Prostate gland (tissue), 2 donors: ENCODE data around the gene NTRK2. TPM values are rescaled to one million over a fixed set of nuclear protein-coding genes. Genes with fewer than 3 reads are reported as not detected.

ENCODE experiments used
- DNase-seq: peaks from one replicate; pipeline ENCODE4 v3.0.0-alpha.2; 2019; ENCODE audit warnings: low spot score
- H3K27ac ChIP-seq, 2 donors: fragments of 200-600 bp; sonication (generic); 2 replicates each; pipeline ENCODE4 v1.5.1; 2017 to 2019
- H3K27me3 ChIP-seq: fragments of 200-600 bp; sonication (generic); replicated peaks from 2 replicates; pipeline ENCODE4 v1.5.1; 2019; ENCODE audit not compliant: insufficient read depth
- H3K36me3 ChIP-seq, 2 donors: fragments of 200-600 bp; sonication (generic); 1 replicate in 1 of 2; 2 replicates in 1 of 2; pipeline versions ENCODE4 v1.5.1 to v1.8.1; 2017 to 2019
- H3K4me1 ChIP-seq: fragments of 200-600 bp; sonication (generic); replicated peaks from 2 replicates; pipeline ENCODE4 v1.5.1; 2019
- H3K4me3 ChIP-seq, 2 donors: fragments of 200-600 bp; sonication (generic); 2 replicates each; pipeline ENCODE4 v1.5.1; 2017 to 2019
- H3K9me3 ChIP-seq: fragments of 200-600 bp; sonication (generic); 2 replicates; pipeline ENCODE4 v1.5.1; 2017
- CTCF ChIP-seq, 4 experiments: fragments of 200-600 bp in 2 of 4; fragments of 450-650 bp in 2 of 4; sonication (generic) in 2 of 4; IDR thresholded peaks; 1 replicate in 3 of 4; 2 replicates in 1 of 4; pipeline ENCODE4 v1.5.1; 2016 to 2019; ENCODE audit warnings: antibody characterized with exemption in 4 of 4, mild to moderate bottlenecking in 2 of 4, moderate library complexity in 2 of 4
- POLR2A ChIP-seq: fragments of 450-650 bp; IDR thresholded peaks from one replicate; pipeline ENCODE4 v1.6.1; 2016; ENCODE audit warnings: antibody characterized with exemption, mild to moderate bottlenecking
- POLR2AphosphoS5 ChIP-seq: sonication (generic); formaldehyde crosslinking; IDR thresholded peaks from one replicate; pipeline ENCODE4 v1.6.1; 2017; ENCODE audit warnings: antibody characterized with exemption
- WGBS: methylation state at CpG from one replicate; pipeline ENCODE4 v1.1.5; 2018; 5-methylcytosine and 5-hydroxymethylcytosine counted together
- intact Hi-C: fragments of 100-400 bp; cut with DNase I; formaldehyde crosslinking; loops from one replicate; pipeline ENCODE4 v1.14.2; 2022
- total RNA-seq, 2 donors: library from RNA; depleted of rRNA; stranded (reverse); fragments of >200 nt; gene quantifications; one replicate each; pipeline ENCODE4 v1.1.0, GENCODE V29; 2016

The NTRK2 gene
- total RNA-seq, 2 donors from 2014 or later: 2.3 to 11.1 TPM

- TF ChIP-seq POLR2AphosphoS5 (no peak), POLR2A (no peak), CTCF (IDR thresholded peaks at IDR 0.05) (no peak)
- Histone ChIP-seq H3K36me3 (no peaks in the 10 kb centered on the region), H3K4me3 (no peak overlapping the region), H3K9me3 (no peaks in the 10 kb centered on the region), H3K4me1 (no peaks in the 10 kb centered on the region), H3K27ac (no peak overlapping the region), H3K27me3 (no peaks in the 10 kb centered on the region)
- DNase-seq: no peak
- intact Hi-C loops: loop anchor here (10.0 kb wide), 2 partner anchors 260 to 560 kb away; no protein-coding TSS in a partner anchor
- WGBS: 95% methylated on average over 18 of the region's 18 CpGs
Measured at GRCh38 chr9:84955155-84955554, 285.6 kb downstream of the NTRK2 start.

GRCh38 chr9:84955971-84956370 lies 286.4 kb downstream of the NTRK2 start:
- DNase-seq: no peak
- Histone ChIP-seq H3K9me3 (no peaks in the 10 kb centered on the region), H3K27me3 (no peaks in the 10 kb centered on the region), H3K36me3 (no peaks in the 10 kb centered on the region), H3K4me3 (no peak overlapping the region), H3K4me1 (no peaks in the 10 kb centered on the region), H3K27ac (no peak overlapping the region)
- intact Hi-C loops: loop anchor here (10.0 kb wide), 2 partner anchors 261 to 561 kb away; no protein-coding TSS in a partner anchor
- TF ChIP-seq POLR2AphosphoS5 (no peak), POLR2A (no peak), CTCF (IDR thresholded peaks at IDR 0.05) (no peak)
- 94% methylated on average over 4 of the region's 4 CpGs for WGBS

GRCh38 chr9:84959339-84959738 lies 289.8 kb downstream of the NTRK2 start:
- H3K9me3 ChIP-seq: no peaks in the 10 kb centered on the region
- H3K27ac ChIP-seq: no peak overlapping the region
- 97% methylated on average over 5 of the region's 5 CpGs for WGBS
- no peak overlapping the region for H3K4me3 ChIP-seq
- H3K27me3 ChIP-seq: no peaks in the 10 kb centered on the region
- intact Hi-C loops: loop anchor here (10.0 kb wide), 2 partner anchors 265 to 565 kb away; no protein-coding TSS in a partner anchor
- TF ChIP-seq POLR2A: no peak
- no peak for TF ChIP-seq POLR2AphosphoS5
- no peak for TF ChIP-seq CTCF (IDR thresholded peaks at IDR 0.05)
- H3K36me3 ChIP-seq: no peaks in the 10 kb centered on the region
- H3K4me1 ChIP-seq: no peaks in the 10 kb centered on the region
- DNase-seq: no peak

GRCh38 chr9:84966876-84967830 lies 297.6 kb downstream of the NTRK2 start:
- H3K27me3 ChIP-seq: no peaks in the 10 kb centered on the region
- H3K36me3 ChIP-seq: no peaks in the 10 kb centered on the region
- H3K27ac ChIP-seq: no peak overlapping the region
- no peaks in the 10 kb centered on the region for H3K9me3 ChIP-seq
- no peak for TF ChIP-seq POLR2AphosphoS5
- no peak overlapping the region for H3K4me3 ChIP-seq
- 92% methylated on average over 15 of the region's 15 CpGs for WGBS
- no peak for DNase-seq
- no peaks in the 10 kb centered on the region for H3K4me1 ChIP-seq
- intact Hi-C loops: no loop called here

- intact Hi-C loops: no loop called here
- Histone ChIP-seq H3K27me3 (no peaks in the 10 kb centered on the region), H3K9me3 (no peaks in the 10 kb centered on the region), H3K36me3 (no peaks in the 10 kb centered on the region), H3K4me3 (no peak overlapping the region), H3K27ac (no peak overlapping the region), H3K4me1 (no peaks in the 10 kb centered on the region)
- 41% methylated on average over 4 of the region's 4 CpGs for WGBS
- TF ChIP-seq CTCF (IDR thresholded peaks at IDR 0.05) (no peak), POLR2A (no peak)
- no peak for DNase-seq
Measured at GRCh38 chr9:84969084-84969483, 299.6 kb downstream of the NTRK2 start.
